Activated T-helper 17 cell treated with anti-CD3 and anti-CD28 coated beads, Interleukin-2, amount 50 U/mL, for 72 hours (primary cell): Measurements from ENCODE around the gene TBCD. TPM values are rescaled to one million over a fixed set of nuclear protein-coding genes. Genes with fewer than 3 reads are reported as not detected.
A peak's percentile ranks its signal among the peaks of the same experiment; 100 is the strongest.

Experiments used
- ATAC-seq: fragments of 150-1000 bp; cut with Tn5 transposase; replicated peaks from 2 replicates; pipeline ENCODE4 v1.10.0; 2021; ENCODE audit warnings: mild to moderate bottlenecking, moderate library complexity
- H3K27ac Mint-ChIP-seq: one replicate; pipeline ENCODE4 v1.8.0; 2022; ENCODE audit warnings: mixed read lengths
- H3K27me3 Mint-ChIP-seq: one replicate; pipeline ENCODE4 v1.8.0; 2022; ENCODE audit warnings: mixed read lengths
- H3K36me3 Mint-ChIP-seq: one replicate; pipeline ENCODE4 v1.8.0; 2022; ENCODE audit warnings: low read depth, mild to moderate bottlenecking, mixed read lengths
- H3K4me1 Mint-ChIP-seq: one replicate; pipeline ENCODE4 v1.8.0; 2022; ENCODE audit warnings: mixed read lengths
- H3K4me3 Mint-ChIP-seq: one replicate; pipeline ENCODE4 v1.8.0; 2022; ENCODE audit warnings: mild to moderate bottlenecking, mixed read lengths
- H3K9me3 Mint-ChIP-seq: one replicate; pipeline ENCODE4 v1.8.0; 2022; ENCODE audit warnings: mixed read lengths
- total RNA-seq, 2 donors: library from RNA; stranded (reverse); gene quantifications; one replicate each; pipeline ENCODE4 v1.2.3, GENCODE V29; 2022

Gene TBCD
- total RNA-seq, 2 donors from 2014 or later: 111 to 139 TPM

DNA sequence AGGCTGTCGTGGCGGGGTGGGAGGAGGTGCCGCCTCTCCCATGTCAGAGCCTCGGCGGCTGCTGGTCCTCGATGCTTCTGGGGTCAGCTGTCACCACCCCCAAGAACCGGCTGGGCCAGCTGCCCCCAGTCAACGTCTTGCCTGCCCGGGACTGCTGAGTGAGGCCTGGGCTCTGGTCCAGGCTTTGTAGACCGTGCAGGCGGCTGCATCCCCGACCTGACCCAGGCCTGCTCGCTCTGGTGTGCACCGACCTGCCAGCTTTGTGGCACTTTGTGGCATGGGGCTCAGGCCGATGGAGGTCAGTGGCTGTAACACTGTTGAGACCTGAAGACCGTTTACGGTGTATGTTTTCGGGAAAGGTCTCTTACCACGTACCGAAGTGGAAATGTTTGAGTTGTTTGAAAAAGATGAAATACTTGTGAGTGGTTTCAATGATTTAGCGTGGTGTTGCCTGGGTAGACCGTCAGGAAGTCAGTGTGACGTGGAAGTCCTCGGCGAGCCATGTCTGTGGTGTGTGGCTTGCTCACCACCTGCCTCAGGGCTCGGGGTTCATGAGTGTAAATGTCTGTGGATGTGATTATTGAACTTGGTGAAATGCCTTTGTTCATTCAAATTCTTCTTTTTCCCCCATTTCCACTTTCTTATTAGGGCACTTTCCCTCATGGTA is 141.2 kb downstream of the TBCD start:
- Mint-ChIP-seq H3K36me3 (peaks cover 31% of the 10 kb centered on the region), H3K4me3 (peak overlapping the region; percentile 46), H3K27ac (peak overlapping the region; percentile 80), H3K27me3 (no peaks in the 10 kb centered on the region), H3K4me1 (peaks cover 18% of the 10 kb centered on the region), H3K9me3 (no peaks in the 10 kb centered on the region)
- peak; percentile 94 for ATAC-seq

- Mint-ChIP-seq H3K36me3 (peaks cover 35% of the 10 kb centered on the region), H3K27ac (peak overlapping the region; percentile 80), H3K27me3 (no peaks in the 10 kb centered on the region), H3K4me3 (peak overlapping the region; percentile 46), H3K4me1 (peaks cover 18% of the 10 kb centered on the region), H3K9me3 (no peaks in the 10 kb centered on the region)
- ATAC-seq: no peak
These were observed 141.9 kb downstream of the TBCD start for GRCh38 chr17:82893779-82894178.

DNA sequence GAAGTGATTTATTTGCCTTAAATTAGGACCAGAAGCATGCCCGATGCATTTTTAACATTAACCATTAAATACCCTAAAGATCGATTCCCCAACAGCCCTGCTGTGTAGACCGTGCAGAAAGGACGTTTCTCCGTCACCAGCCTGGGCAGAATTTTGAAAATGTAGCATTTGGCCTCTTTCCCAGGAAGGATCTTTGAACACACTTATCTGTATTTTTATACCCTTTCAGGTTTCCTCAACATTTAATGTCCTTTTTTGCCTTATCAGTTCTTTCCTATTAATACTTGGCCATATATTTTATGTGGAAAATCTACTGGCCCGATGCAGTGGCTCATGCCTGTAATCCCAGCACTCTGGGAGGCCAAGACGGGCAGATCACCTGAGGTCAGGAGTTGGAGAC is 142.5 kb downstream of the TBCD start:
- peaks cover 38% of the 10 kb centered on the region for H3K36me3 Mint-ChIP-seq
- H3K27me3 Mint-ChIP-seq: no peaks in the 10 kb centered on the region
- no peak for ATAC-seq
- no peak overlapping the region for H3K4me3 Mint-ChIP-seq
- peaks cover 18% of the 10 kb centered on the region for H3K4me1 Mint-ChIP-seq
- no peak overlapping the region for H3K27ac Mint-ChIP-seq
- no peaks in the 10 kb centered on the region for H3K9me3 Mint-ChIP-seq

- Mint-ChIP-seq H3K4me3 (no peak overlapping the region), H3K36me3 (peaks cover 39% of the 10 kb centered on the region), H3K27ac (no peak overlapping the region), H3K27me3 (no peaks in the 10 kb centered on the region), H3K9me3 (no peaks in the 10 kb centered on the region), H3K4me1 (peaks cover 19% of the 10 kb centered on the region)
- no peak for ATAC-seq
These were observed 143.2 kb downstream of the TBCD start for GRCh38 chr17:82895087-82895486.

- Mint-ChIP-seq H3K36me3 (peaks cover 40% of the 10 kb centered on the region), H3K27me3 (no peaks in the 10 kb centered on the region), H3K4me1 (peaks cover 19% of the 10 kb centered on the region), H3K9me3 (no peaks in the 10 kb centered on the region), H3K4me3 (no peak overlapping the region), H3K27ac (no peak overlapping the region)
- ATAC-seq: no peak
These were observed 144.5 kb downstream of the TBCD start for GRCh38 chr17:82896071-82897000.

DNA sequence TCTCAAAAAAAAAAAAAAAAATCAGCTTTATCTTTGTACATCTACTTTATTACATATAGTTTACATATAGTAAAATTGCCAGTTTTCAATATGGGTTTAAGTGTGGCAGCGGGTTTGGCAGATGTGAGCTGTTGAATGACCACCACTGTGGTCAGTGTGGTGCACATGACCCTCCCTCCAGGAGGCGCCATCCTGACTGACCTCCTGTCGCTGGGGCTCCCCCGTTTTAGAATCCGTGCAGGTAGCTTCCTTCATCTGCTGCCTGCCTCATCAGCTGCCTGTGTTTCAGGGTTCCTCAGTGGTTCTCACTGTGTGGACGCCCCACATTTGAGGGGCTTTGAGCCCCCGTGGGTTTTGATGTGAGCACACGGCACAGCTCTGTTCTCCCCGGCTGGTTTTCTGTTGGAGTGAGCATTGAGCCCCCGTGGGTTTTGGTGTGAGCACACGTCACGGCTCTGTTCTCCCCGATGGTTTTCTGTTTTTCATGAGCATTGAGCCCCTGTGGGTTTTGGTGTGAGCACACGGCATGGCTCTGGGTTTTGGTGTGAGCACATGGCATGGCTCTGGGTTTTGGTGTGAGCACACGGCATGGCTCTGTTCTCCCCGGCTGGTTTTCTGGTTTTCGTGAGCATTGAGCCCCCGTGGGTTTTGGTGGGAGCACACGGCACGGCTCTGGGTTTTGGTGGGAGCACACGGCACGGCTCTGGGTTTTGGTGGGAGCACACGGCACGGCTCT is 145.8 kb downstream of the TBCD start:
- H3K4me1 Mint-ChIP-seq: peaks cover 12% of the 10 kb centered on the region
- no peak for ATAC-seq
- no peak overlapping the region for H3K27ac Mint-ChIP-seq
- H3K27me3 Mint-ChIP-seq: no peaks in the 10 kb centered on the region
- no peak overlapping the region for H3K4me3 Mint-ChIP-seq
- no peaks in the 10 kb centered on the region for H3K9me3 Mint-ChIP-seq
- H3K36me3 Mint-ChIP-seq: peaks cover 44% of the 10 kb centered on the region

DNA sequence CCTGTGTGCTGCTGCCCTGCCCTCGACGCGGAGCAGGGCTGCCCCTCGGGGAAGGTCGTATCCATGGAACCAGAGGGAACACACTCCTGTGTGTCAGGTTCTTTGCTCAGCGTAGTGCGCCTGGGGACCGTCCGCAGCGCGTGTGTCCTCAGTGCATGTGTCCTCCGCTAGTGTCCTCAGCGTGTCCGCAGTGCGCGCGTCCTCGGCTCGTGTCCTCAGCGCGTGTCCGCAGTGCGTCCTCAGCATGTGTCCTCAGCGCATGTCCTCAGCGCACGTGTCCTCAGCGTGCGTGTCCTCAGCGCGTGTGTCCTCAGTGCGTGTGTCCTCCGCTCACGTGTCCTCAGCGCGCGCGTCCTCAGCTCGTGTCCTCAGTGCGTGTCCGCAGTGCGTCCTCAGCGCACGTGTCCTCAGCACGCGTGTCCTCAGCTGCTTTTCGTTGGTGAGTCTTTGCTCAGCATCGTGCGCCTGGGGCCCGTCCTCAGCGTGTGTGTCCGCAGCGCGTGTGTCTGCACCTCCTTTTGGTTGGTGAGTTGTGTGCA is 147.2 kb downstream of the TBCD start:
- Mint-ChIP-seq H3K4me3 (no peak overlapping the region), H3K36me3 (peaks cover 42% of the 10 kb centered on the region), H3K27ac (no peak overlapping the region), H3K4me1 (peaks cover 4% of the 10 kb centered on the region), H3K27me3 (no peaks in the 10 kb centered on the region), H3K9me3 (no peaks in the 10 kb centered on the region)
- ATAC-seq: peak; percentile 21

- no peaks in the 10 kb centered on the region for H3K27me3 Mint-ChIP-seq
- ATAC-seq: no peak
- H3K36me3 Mint-ChIP-seq: peaks cover 43% of the 10 kb centered on the region
- no peaks in the 10 kb centered on the region for H3K9me3 Mint-ChIP-seq
- H3K4me1 Mint-ChIP-seq: peaks cover 4% of the 10 kb centered on the region
- no peak overlapping the region for H3K4me3 Mint-ChIP-seq
- H3K27ac Mint-ChIP-seq: no peak overlapping the region
These were observed 148.1 kb downstream of the TBCD start for GRCh38 chr17:82899941-82900340.

DNA sequence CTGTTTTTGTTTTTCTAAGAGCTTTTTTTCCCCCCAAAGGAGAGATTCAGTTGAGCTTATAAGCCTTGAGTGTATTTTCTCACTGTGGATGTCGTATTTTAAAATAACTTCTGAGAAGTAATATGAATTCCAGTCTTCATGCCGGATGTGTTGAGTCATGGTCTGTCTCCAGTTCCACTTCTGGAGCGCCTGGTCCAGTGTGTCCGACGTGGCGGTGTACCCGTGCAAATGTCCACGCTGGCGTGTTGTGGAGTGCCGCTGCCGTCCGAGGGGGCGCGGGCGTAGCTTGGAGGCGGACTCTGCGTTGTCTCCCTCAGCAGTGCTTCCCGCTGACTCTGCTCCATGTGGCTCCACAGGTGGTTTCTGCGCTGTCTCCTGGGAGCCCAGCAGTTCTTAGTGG is 148.9 kb downstream of the TBCD start:
- Mint-ChIP-seq H3K27ac (peak overlapping the region; percentile 43), H3K36me3 (peaks cover 43% of the 10 kb centered on the region), H3K4me3 (no peak overlapping the region), H3K9me3 (no peaks in the 10 kb centered on the region), H3K4me1 (peaks cover 4% of the 10 kb centered on the region), H3K27me3 (no peaks in the 10 kb centered on the region)
- no peak for ATAC-seq

- Mint-ChIP-seq H3K36me3 (peaks cover 48% of the 10 kb centered on the region), H3K4me1 (peaks cover 4% of the 10 kb centered on the region), H3K4me3 (no peak overlapping the region), H3K27ac (peak overlapping the region; percentile 43), H3K27me3 (no peaks in the 10 kb centered on the region), H3K9me3 (no peaks in the 10 kb centered on the region)
- ATAC-seq: no peak
These were observed 149.5 kb downstream of the TBCD start for GRCh38 chr17:82901356-82901755.

- Mint-ChIP-seq H3K27me3 (no peaks in the 10 kb centered on the region), H3K27ac (no peak overlapping the region), H3K36me3 (peaks cover 49% of the 10 kb centered on the region), H3K4me3 (no peak overlapping the region), H3K4me1 (peaks cover 4% of the 10 kb centered on the region), H3K9me3 (no peaks in the 10 kb centered on the region)
- no peak for ATAC-seq
These were observed 150.0 kb downstream of the TBCD start for GRCh38 chr17:82901856-82902255.

- Mint-ChIP-seq H3K4me3 (no peak overlapping the region), H3K27ac (no peak overlapping the region), H3K4me1 (peaks cover 4% of the 10 kb centered on the region), H3K27me3 (no peaks in the 10 kb centered on the region), H3K36me3 (peaks cover 54% of the 10 kb centered on the region), H3K9me3 (no peaks in the 10 kb centered on the region)
- ATAC-seq: no peak
These were observed 151.4 kb downstream of the TBCD start for GRCh38 chr17:82902972-82903874.

GRCh38 chr17:82905130-82905529 is 153.3 kb downstream of the TBCD start:
- Mint-ChIP-seq H3K27ac (no peak overlapping the region), H3K4me3 (no peak overlapping the region), H3K9me3 (no peaks in the 10 kb centered on the region), H3K4me1 (peaks cover 3% of the 10 kb centered on the region), H3K27me3 (no peaks in the 10 kb centered on the region), H3K36me3 (peaks cover 51% of the 10 kb centered on the region)
- no peak for ATAC-seq
